ENCODE data around the gene FAM228A.
"Not testable (repeated sequence)": the region's sequence is repeated elsewhere in the genome, so short reads cannot be mapped to it uniquely, and the experiment has no call there.

Gene FAM228A

GRCh38 chr2:24176326-24176725 lies 1.5 kb downstream of the FAM228A start:
- H3K9me3 Mint-ChIP-seq = peaks cover 3% of the 10 kb centered on the region
- H3K36me3 Mint-ChIP-seq = peaks cover 6% of the 10 kb centered on the region
- no peak for ATAC-seq
- H3K4me1 Mint-ChIP-seq = no peaks in the 10 kb centered on the region
- H3K4me3 Mint-ChIP-seq = no peak overlapping the region
- H3K27me3 Mint-ChIP-seq = peaks cover 10% of the 10 kb centered on the region
- no peak overlapping the region for H3K27ac Mint-ChIP-seq

GRCh38 chr2:24179683-24180082 lies 4.8 kb downstream of the FAM228A start:
- ATAC-seq = no peak
- H3K27me3 Mint-ChIP-seq = no peaks in the 10 kb centered on the region
- H3K27ac Mint-ChIP-seq = no peak overlapping the region
- H3K4me3 Mint-ChIP-seq = no peak overlapping the region
- no peaks in the 10 kb centered on the region for H3K36me3 Mint-ChIP-seq
- no peaks in the 10 kb centered on the region for H3K4me1 Mint-ChIP-seq
- H3K9me3 Mint-ChIP-seq = no peaks in the 10 kb centered on the region

GRCh38 chr2:24181849-24182248 lies 7.0 kb downstream of the FAM228A start:
- no peak overlapping the region for H3K4me3 Mint-ChIP-seq
- H3K9me3 Mint-ChIP-seq = no peaks in the 10 kb centered on the region
- H3K4me1 Mint-ChIP-seq = no peaks in the 10 kb centered on the region
- no peak for ATAC-seq
- no peaks in the 10 kb centered on the region for H3K36me3 Mint-ChIP-seq
- H3K27me3 Mint-ChIP-seq = no peaks in the 10 kb centered on the region
- no peak overlapping the region for H3K27ac Mint-ChIP-seq

- Mint-ChIP-seq H3K4me3 (no peak overlapping the region), H3K9me3 (no peaks in the 10 kb centered on the region), H3K27ac (no peak overlapping the region), H3K27me3 (no peaks in the 10 kb centered on the region), H3K36me3 (peaks cover 6% of the 10 kb centered on the region), H3K4me1 (no peaks in the 10 kb centered on the region)
- ATAC-seq = no peak
Measured at GRCh38 chr2:24182507-24182906, 7.7 kb downstream of the FAM228A start.

GRCh38 chr2:24183366-24184069 lies 8.7 kb downstream of the FAM228A start:
- H3K27me3 Mint-ChIP-seq = no peaks in the 10 kb centered on the region
- no peak overlapping the region for H3K4me3 Mint-ChIP-seq
- no peaks in the 10 kb centered on the region for H3K4me1 Mint-ChIP-seq
- peaks cover 5% of the 10 kb centered on the region for H3K9me3 Mint-ChIP-seq
- ATAC-seq = no peak
- peaks cover 13% of the 10 kb centered on the region for H3K36me3 Mint-ChIP-seq
- H3K27ac Mint-ChIP-seq = no peak overlapping the region

- no peak for ATAC-seq
- Mint-ChIP-seq H3K4me3 (no peak overlapping the region), H3K27me3 (no peaks in the 10 kb centered on the region), H3K4me1 (no peaks in the 10 kb centered on the region), H3K27ac (no peak overlapping the region), H3K9me3 (peaks cover 5% of the 10 kb centered on the region), H3K36me3 (peaks cover 17% of the 10 kb centered on the region)
Measured at GRCh38 chr2:24189551-24189950, 14.7 kb downstream of the FAM228A start.

GRCh38 chr2:24190503-24190902 lies 15.7 kb downstream of the FAM228A start:
- Mint-ChIP-seq H3K27me3 (no peaks in the 10 kb centered on the region), H3K9me3 (peaks cover 5% of the 10 kb centered on the region), H3K36me3 (peaks cover 17% of the 10 kb centered on the region), H3K27ac (no peak overlapping the region), H3K4me3 (no peak overlapping the region), H3K4me1 (no peaks in the 10 kb centered on the region)
- no peak for ATAC-seq

GRCh38 chr2:24191156-24191555 lies 16.3 kb downstream of the FAM228A start:
- ATAC-seq = no peak
- H3K36me3 Mint-ChIP-seq = peaks cover 17% of the 10 kb centered on the region
- no peak overlapping the region for H3K4me3 Mint-ChIP-seq
- no peaks in the 10 kb centered on the region for H3K4me1 Mint-ChIP-seq
- H3K9me3 Mint-ChIP-seq = peaks cover 5% of the 10 kb centered on the region
- H3K27ac Mint-ChIP-seq = no peak overlapping the region
- no peaks in the 10 kb centered on the region for H3K27me3 Mint-ChIP-seq

- no peak overlapping the region for H3K27ac Mint-ChIP-seq
- no peaks in the 10 kb centered on the region for H3K27me3 Mint-ChIP-seq
- no peaks in the 10 kb centered on the region for H3K4me1 Mint-ChIP-seq
- H3K9me3 Mint-ChIP-seq = peaks cover 11% of the 10 kb centered on the region
- H3K36me3 Mint-ChIP-seq = peaks cover 17% of the 10 kb centered on the region
- H3K4me3 Mint-ChIP-seq = no peak overlapping the region
- ATAC-seq = no peak
Measured at GRCh38 chr2:24191848-24192247, 17.0 kb downstream of the FAM228A start.

GRCh38 chr2:24197213-24197612 lies 22.4 kb downstream of the FAM228A start:
- H3K9me3 Mint-ChIP-seq, H3K27me3 Mint-ChIP-seq, H3K4me3 Mint-ChIP-seq, ATAC-seq, H3K27ac Mint-ChIP-seq, H3K4me1 Mint-ChIP-seq: not testable (repeated sequence)
- H3K36me3 Mint-ChIP-seq = peaks cover 26% of the 10 kb centered on the region

- no peaks in the 10 kb centered on the region for H3K27me3 Mint-ChIP-seq
- H3K27ac Mint-ChIP-seq = no peak overlapping the region
- H3K9me3 Mint-ChIP-seq = peaks cover 10% of the 10 kb centered on the region
- H3K36me3 Mint-ChIP-seq = peaks cover 53% of the 10 kb centered on the region
- H3K4me1 Mint-ChIP-seq = peaks cover 6% of the 10 kb centered on the region
- no peak overlapping the region for H3K4me3 Mint-ChIP-seq
- ATAC-seq = no peak
Measured at GRCh38 chr2:24199968-24200590, 25.2 kb downstream of the FAM228A start.

GRCh38 chr2:24200799-24201198 lies 25.9 kb downstream of the FAM228A start:
- Mint-ChIP-seq H3K27me3 (no peaks in the 10 kb centered on the region), H3K9me3 (peaks cover 10% of the 10 kb centered on the region), H3K4me1 (peaks cover 6% of the 10 kb centered on the region), H3K4me3 (no peak overlapping the region), H3K27ac (no peak overlapping the region), H3K36me3 (peaks cover 60% of the 10 kb centered on the region)
- ATAC-seq = no peak

GRCh38 chr2:24203029-24203786 lies 28.4 kb downstream of the FAM228A start:
- no peak overlapping the region for H3K27ac Mint-ChIP-seq
- no peak for ATAC-seq
- H3K4me3 Mint-ChIP-seq = no peak overlapping the region
- H3K4me1 Mint-ChIP-seq = peaks cover 6% of the 10 kb centered on the region
- H3K36me3 Mint-ChIP-seq = peaks cover 84% of the 10 kb centered on the region
- no peaks in the 10 kb centered on the region for H3K27me3 Mint-ChIP-seq
- no peaks in the 10 kb centered on the region for H3K9me3 Mint-ChIP-seq

- H3K4me1 Mint-ChIP-seq = peaks cover 6% of the 10 kb centered on the region
- H3K36me3 Mint-ChIP-seq = peaks cover 90% of the 10 kb centered on the region
- no peaks in the 10 kb centered on the region for H3K27me3 Mint-ChIP-seq
Measured at GRCh38 chr2:24203787-24204150, 28.9 kb downstream of the FAM228A start.

GRCh38 chr2:24204505-24204904 lies 29.7 kb downstream of the FAM228A start:
- H3K4me3 Mint-ChIP-seq = no peak overlapping the region
- no peak overlapping the region for H3K27ac Mint-ChIP-seq
- peaks cover 97% of the 10 kb centered on the region for H3K36me3 Mint-ChIP-seq
- ATAC-seq = no peak
- H3K27me3 Mint-ChIP-seq = no peaks in the 10 kb centered on the region
- peaks cover 6% of the 10 kb centered on the region for H3K4me1 Mint-ChIP-seq
- no peaks in the 10 kb centered on the region for H3K9me3 Mint-ChIP-seq

More at GRCh38 chr2:24203787-24204150, 28.9 kb downstream of the FAM228A start:
- H3K27ac Mint-ChIP-seq = no peak overlapping the region
- H3K4me3 Mint-ChIP-seq = no peak overlapping the region
- ATAC-seq = no peak
- H3K9me3 Mint-ChIP-seq = no peaks in the 10 kb centered on the region

- Mint-ChIP-seq H3K4me3 (no peak overlapping the region), H3K27me3 (no peaks in the 10 kb centered on the region), H3K4me1 (peaks cover 2% of the 10 kb centered on the region), H3K9me3 (no peaks in the 10 kb centered on the region), H3K27ac (no peak overlapping the region), H3K36me3 (peaks cover 98% of the 10 kb centered on the region)
- ATAC-seq = no peak
Measured at GRCh38 chr2:24205131-24205530, 30.3 kb downstream of the FAM228A start.

All from stimulated activated memory B cell treated with anti-CD40 and anti-IgM and Interleukin-4, amounts not matched to agents 10 μg/mL and 1 μg/mL and 100 μg/mL, for 72 hours (primary cell).